T-helper 1 cell treated with Interleukin-12 subunit alpha and Interleukin-12 subunit beta and Interleukin-4 antibody, amounts not matched to agents 30 μg/mL and 1 μg/mL, for 36 hours (primary cell): ENCODE results near the gene AADACL2.
"Not testable (repeated sequence)": the region's sequence is repeated elsewhere in the genome, so short reads cannot be mapped to it uniquely, and the experiment has no call there.

Source experiments
- H3K27ac Mint-ChIP-seq: one replicate; pipeline ENCODE4 v1.8.0; 2021; ENCODE audit warnings: mild to moderate bottlenecking, mixed read lengths
- H3K27me3 Mint-ChIP-seq: one replicate; pipeline ENCODE4 v1.8.0; 2021; ENCODE audit warnings: low read depth, mixed read lengths
- H3K36me3 Mint-ChIP-seq: one replicate; pipeline ENCODE4 v1.8.0; 2021; ENCODE audit warnings: low read depth, mixed read lengths
- H3K4me1 Mint-ChIP-seq: one replicate; pipeline ENCODE4 v1.8.0; 2021; ENCODE audit warnings: low read depth, mixed read lengths
- H3K4me3 Mint-ChIP-seq: one replicate; pipeline ENCODE4 v1.8.0; 2021; ENCODE audit warnings: mild to moderate bottlenecking, moderate library complexity, mixed read lengths
- H3K9me3 Mint-ChIP-seq: one replicate; pipeline ENCODE4 v1.8.0; 2021; ENCODE audit warnings: mixed read lengths

The AADACL2 gene

GRCh38 chr3:151775314-151776258, 41.9 kb downstream of the AADACL2 start:
- Mint-ChIP-seq H3K4me1 (no peaks in the 10 kb centered on the region), H3K36me3 (no peaks in the 10 kb centered on the region), H3K4me3 (no peak overlapping the region), H3K9me3 (no peaks in the 10 kb centered on the region), H3K27ac (no peak overlapping the region), H3K27me3 (peaks cover 3% of the 10 kb centered on the region)

GRCh38 chr3:151776259-151776740, 42.6 kb downstream of the AADACL2 start:
- Mint-ChIP-seq H3K27me3 (peaks cover 3% of the 10 kb centered on the region), H3K4me1 (no peaks in the 10 kb centered on the region), H3K4me3 (no peak overlapping the region)

GRCh38 chr3:151777880-151778279, 44.2 kb downstream of the AADACL2 start:
- Mint-ChIP-seq H3K9me3 (no peaks in the 10 kb centered on the region), H3K36me3 (no peaks in the 10 kb centered on the region), H3K27ac (no peak overlapping the region), H3K4me3 (no peak overlapping the region), H3K27me3 (peaks cover 3% of the 10 kb centered on the region), H3K4me1 (no peaks in the 10 kb centered on the region)

More at GRCh38 chr3:151776259-151776740, 42.6 kb downstream of the AADACL2 start:
- Mint-ChIP-seq H3K9me3 (no peaks in the 10 kb centered on the region), H3K36me3 (no peaks in the 10 kb centered on the region), H3K27ac (no peak overlapping the region)

GRCh38 chr3:151787626-151788025, 53.9 kb downstream of the AADACL2 start:
- Mint-ChIP-seq H3K27me3 (no peaks in the 10 kb centered on the region), H3K36me3 (no peaks in the 10 kb centered on the region), H3K27ac (no peak overlapping the region), H3K4me1 (no peaks in the 10 kb centered on the region), H3K9me3 (no peaks in the 10 kb centered on the region), H3K4me3 (no peak overlapping the region)

GRCh38 chr3:151788401-151788800, 54.7 kb downstream of the AADACL2 start:
- no peaks in the 10 kb centered on the region for H3K36me3 Mint-ChIP-seq
- H3K4me1 Mint-ChIP-seq = no peaks in the 10 kb centered on the region
- H3K4me3 Mint-ChIP-seq = no peak overlapping the region
- H3K27ac Mint-ChIP-seq = no peak overlapping the region
- no peaks in the 10 kb centered on the region for H3K9me3 Mint-ChIP-seq
- no peaks in the 10 kb centered on the region for H3K27me3 Mint-ChIP-seq

GRCh38 chr3:151789853-151790463, 56.2 kb downstream of the AADACL2 start:
- H3K27me3 Mint-ChIP-seq = no peaks in the 10 kb centered on the region
- H3K4me1 Mint-ChIP-seq = no peaks in the 10 kb centered on the region
- H3K9me3 Mint-ChIP-seq = no peaks in the 10 kb centered on the region
- H3K4me3 Mint-ChIP-seq = no peak overlapping the region
- H3K27ac Mint-ChIP-seq = no peak overlapping the region
- H3K36me3 Mint-ChIP-seq = no peaks in the 10 kb centered on the region

GRCh38 chr3:151790763-151791162, 57.0 kb downstream of the AADACL2 start:
- H3K4me3 Mint-ChIP-seq, H3K9me3 Mint-ChIP-seq, H3K36me3 Mint-ChIP-seq, H3K4me1 Mint-ChIP-seq, H3K27ac Mint-ChIP-seq, H3K27me3 Mint-ChIP-seq: not testable (repeated sequence)

GRCh38 chr3:151792411-151792810, 58.7 kb downstream of the AADACL2 start:
- H3K27ac Mint-ChIP-seq = no peak overlapping the region
- H3K36me3 Mint-ChIP-seq = no peaks in the 10 kb centered on the region
- no peaks in the 10 kb centered on the region for H3K9me3 Mint-ChIP-seq
- no peaks in the 10 kb centered on the region for H3K27me3 Mint-ChIP-seq
- H3K4me1 Mint-ChIP-seq = no peaks in the 10 kb centered on the region
- H3K4me3 Mint-ChIP-seq = no peak overlapping the region

GRCh38 chr3:151793636-151794035, 59.9 kb downstream of the AADACL2 start:
- Mint-ChIP-seq H3K27me3 (no peaks in the 10 kb centered on the region), H3K27ac (no peak overlapping the region), H3K9me3 (no peaks in the 10 kb centered on the region)

GRCh38 chr3:151794080-151794479, 60.4 kb downstream of the AADACL2 start:
- Mint-ChIP-seq H3K27ac (no peak overlapping the region), H3K36me3 (no peaks in the 10 kb centered on the region), H3K4me3 (no peak overlapping the region), H3K9me3 (no peaks in the 10 kb centered on the region), H3K27me3 (no peaks in the 10 kb centered on the region), H3K4me1 (no peaks in the 10 kb centered on the region)

More at GRCh38 chr3:151793636-151794035, 59.9 kb downstream of the AADACL2 start:
- Mint-ChIP-seq H3K4me3 (no peak overlapping the region), H3K4me1 (no peaks in the 10 kb centered on the region), H3K36me3 (no peaks in the 10 kb centered on the region)

GRCh38 chr3:151795276-151795675, 61.5 kb downstream of the AADACL2 start:
- H3K4me3 Mint-ChIP-seq = no peak overlapping the region

GRCh38 chr3:151796105-151796680, 62.5 kb downstream of the AADACL2 start:
- H3K36me3 Mint-ChIP-seq = no peaks in the 10 kb centered on the region
- no peak overlapping the region for H3K4me3 Mint-ChIP-seq
- H3K27ac Mint-ChIP-seq = no peak overlapping the region
- no peaks in the 10 kb centered on the region for H3K4me1 Mint-ChIP-seq
- no peaks in the 10 kb centered on the region for H3K27me3 Mint-ChIP-seq
- no peaks in the 10 kb centered on the region for H3K9me3 Mint-ChIP-seq

More at GRCh38 chr3:151795276-151795675, 61.5 kb downstream of the AADACL2 start:
- no peaks in the 10 kb centered on the region for H3K36me3 Mint-ChIP-seq
- H3K27me3 Mint-ChIP-seq = no peaks in the 10 kb centered on the region
- H3K9me3 Mint-ChIP-seq = no peaks in the 10 kb centered on the region
- H3K4me1 Mint-ChIP-seq = no peaks in the 10 kb centered on the region
- no peak overlapping the region for H3K27ac Mint-ChIP-seq

- H3K9me3 Mint-ChIP-seq = no peaks in the 10 kb centered on the region
- no peak overlapping the region for H3K27ac Mint-ChIP-seq
- H3K36me3 Mint-ChIP-seq = no peaks in the 10 kb centered on the region
- no peak overlapping the region for H3K4me3 Mint-ChIP-seq
- H3K27me3 Mint-ChIP-seq = no peaks in the 10 kb centered on the region
- no peaks in the 10 kb centered on the region for H3K4me1 Mint-ChIP-seq
These were observed 64.7 kb downstream of the AADACL2 start for GRCh38 chr3:151798466-151798865.

- Mint-ChIP-seq H3K27me3 (no peaks in the 10 kb centered on the region), H3K36me3 (no peaks in the 10 kb centered on the region), H3K4me1 (no peaks in the 10 kb centered on the region), H3K9me3 (no peaks in the 10 kb centered on the region), H3K4me3 (no peak overlapping the region), H3K27ac (no peak overlapping the region)
These were observed 66.7 kb downstream of the AADACL2 start for GRCh38 chr3:151800431-151800830.

GRCh38 chr3:151804267-151804666, 70.5 kb downstream of the AADACL2 start:
- Mint-ChIP-seq H3K27ac (no peak overlapping the region), H3K36me3 (no peaks in the 10 kb centered on the region), H3K4me1 (no peaks in the 10 kb centered on the region), H3K9me3 (peaks cover 6% of the 10 kb centered on the region), H3K4me3 (no peak overlapping the region), H3K27me3 (no peaks in the 10 kb centered on the region)
